ENCODE measurements around the gene CCNY.

GRCh38 chr10:35448687-35449662 is 112.7 kb downstream of the CCNY start:
- TF ChIP-seq EGR1 (IDR thresholded peaks at IDR 0.05; ENCODE audit: low read depth), result no peak
- no peak for TF ChIP-seq CTCF (IDR thresholded peaks at IDR 0.05 in 2 of 3, conservative IDR thresholded peaks at IDR 0.05 in 1 of 3; ENCODE audit: borderline replicate concordance in 1 of 3, insufficient read depth in 1 of 3, low read depth in 2 of 3, low read length in 2 of 3)

Data from HCT116 (cell line).